ENCODE data around the gene RNU1-3.
"Not testable (repeated sequence)": the region's sequence is repeated elsewhere in the genome, so short reads cannot be mapped to it uniquely, and the experiment has no call there.

DNA sequence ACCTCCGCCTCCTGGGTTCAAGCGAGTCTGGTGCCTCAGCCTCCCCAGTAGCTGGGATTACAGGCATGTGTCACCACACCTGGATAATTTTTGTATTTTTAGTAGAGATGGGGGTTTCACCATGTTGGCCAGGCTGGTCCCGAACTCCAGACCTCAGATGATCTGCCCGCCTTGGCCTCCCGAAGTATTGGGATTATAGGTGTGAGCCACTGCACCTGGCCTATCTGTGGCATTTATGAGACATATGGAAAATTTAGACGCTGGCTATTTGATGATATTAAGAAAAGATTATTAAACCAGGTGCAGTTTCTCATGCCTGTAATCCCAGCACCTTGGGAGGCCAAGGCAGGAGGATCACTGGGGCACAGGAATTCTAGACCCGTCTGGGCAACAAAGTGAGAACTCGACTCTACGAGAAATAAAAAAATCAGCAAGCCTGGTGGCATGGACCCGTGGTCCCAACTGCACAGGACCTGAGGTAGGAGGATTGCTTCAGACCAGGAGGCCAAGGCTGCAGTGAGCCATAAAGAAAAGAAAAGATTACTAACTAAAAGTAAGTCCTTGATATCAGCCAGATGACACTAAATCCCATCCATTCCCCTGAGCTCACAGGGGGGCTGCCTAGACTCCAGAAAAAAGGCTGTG, 30.1 kb downstream of the RNU1-3 start:
- not testable (repeated sequence) for TF ChIP-seq TAF1, POLR2A, POLR2AphosphoS5, SPI1, POU2F2 (IDR thresholded peaks at IDR 0.05; ENCODE audit: low read depth, low read length)
